Keratinocyte (primary cell): ENCODE results near the gene ADAMTS10.

Experiments
- EZH2 ChIP-seq: IDR thresholded peaks from one replicate; pipeline ENCODE4 v1.6.1; 2012; ENCODE audit warnings: inconsistent platforms, mild to moderate bottlenecking, low read length, moderate library complexity
- TF ChIP-seq, protein P1 (sequence below), 3 experiments: IDR thresholded peaks in 1 of 3; conservative IDR thresholded peaks in 1 of 3; optimal IDR thresholded peaks in 1 of 3; 2 replicates in 2 of 3; 3 replicates in 1 of 3; pipeline versions ENCODE3 to v1.5.1; 2011; ENCODE audit warnings: low read length in 3 of 3, mild to moderate bottlenecking in 3 of 3, moderate library complexity in 2 of 3, control low read depth in 1 of 3, inconsistent platforms in 1 of 3; ENCODE audit not compliant: insufficient read depth in 2 of 3; ENCODE audit errors: extremely low read depth in 1 of 3

DNA sequence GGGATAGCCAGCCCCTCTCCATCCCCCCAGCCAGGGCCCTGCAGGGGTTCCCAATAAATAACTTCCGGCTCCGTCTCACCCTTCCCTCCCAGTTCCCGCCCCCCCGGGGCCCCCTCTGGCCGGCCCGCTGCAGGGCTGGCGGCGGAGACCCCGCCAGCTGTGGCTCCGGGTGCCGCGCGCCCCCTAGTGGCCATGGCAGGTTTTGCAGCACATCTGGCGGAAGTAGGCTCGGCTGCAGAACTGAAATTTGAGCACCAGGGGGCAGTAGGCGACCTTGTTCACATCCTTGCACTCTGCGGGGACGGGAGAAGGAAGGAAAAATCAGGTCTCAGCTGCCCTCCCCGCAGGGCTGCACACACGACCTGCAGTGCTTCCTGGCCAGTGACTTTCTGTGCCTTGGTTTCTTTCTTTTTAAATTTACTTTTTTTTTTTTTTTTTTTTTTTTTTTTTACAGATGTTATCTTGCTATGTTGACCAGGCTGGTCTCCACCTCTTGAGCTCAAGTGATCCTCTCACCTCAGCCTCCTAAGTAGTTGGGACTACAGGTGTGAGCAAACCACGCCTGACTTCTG, 29.7 kb downstream of the ADAMTS10 start:
- TF ChIP-seq, protein P1, sequence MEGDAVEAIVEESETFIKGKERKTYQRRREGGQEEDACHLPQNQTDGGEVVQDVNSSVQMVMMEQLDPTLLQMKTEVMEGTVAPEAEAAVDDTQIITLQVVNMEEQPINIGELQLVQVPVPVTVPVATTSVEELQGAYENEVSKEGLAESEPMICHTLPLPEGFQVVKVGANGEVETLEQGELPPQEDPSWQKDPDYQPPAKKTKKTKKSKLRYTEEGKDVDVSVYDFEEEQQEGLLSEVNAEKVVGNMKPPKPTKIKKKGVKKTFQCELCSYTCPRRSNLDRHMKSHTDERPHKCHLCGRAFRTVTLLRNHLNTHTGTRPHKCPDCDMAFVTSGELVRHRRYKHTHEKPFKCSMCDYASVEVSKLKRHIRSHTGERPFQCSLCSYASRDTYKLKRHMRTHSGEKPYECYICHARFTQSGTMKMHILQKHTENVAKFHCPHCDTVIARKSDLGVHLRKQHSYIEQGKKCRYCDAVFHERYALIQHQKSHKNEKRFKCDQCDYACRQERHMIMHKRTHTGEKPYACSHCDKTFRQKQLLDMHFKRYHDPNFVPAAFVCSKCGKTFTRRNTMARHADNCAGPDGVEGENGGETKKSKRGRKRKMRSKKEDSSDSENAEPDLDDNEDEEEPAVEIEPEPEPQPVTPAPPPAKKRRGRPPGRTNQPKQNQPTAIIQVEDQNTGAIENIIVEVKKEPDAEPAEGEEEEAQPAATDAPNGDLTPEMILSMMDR (optimal IDR thresholded peaks at IDR 0.05 in 1 of 3, IDR thresholded peaks at IDR 0.05 in 1 of 3, conservative IDR thresholded peaks at IDR 0.05 in 1 of 3; ENCODE audit: extremely low read depth in 1 of 3, insufficient read depth in 2 of 3, low read length in 3 of 3): peak; percentile 96 to 97 (median 97)
- no peak for TF ChIP-seq EZH2
